C4-2B (cell line): Measurements from ENCODE around the gene NCOA4.

Experiments used
- ZFX ChIP-seq: fragments of 450-650 bp; IDR thresholded peaks from 2 replicates; pipeline ENCODE4 v1.6.1; 2017
- TF ChIP-seq, protein P1 (sequence below): fragments of 450-650 bp; conservative IDR thresholded peaks from 2 replicates; pipeline ENCODE4 v1.5.1; 2017; ENCODE audit warnings: mild to moderate bottlenecking

- TF ChIP-seq, protein P1, sequence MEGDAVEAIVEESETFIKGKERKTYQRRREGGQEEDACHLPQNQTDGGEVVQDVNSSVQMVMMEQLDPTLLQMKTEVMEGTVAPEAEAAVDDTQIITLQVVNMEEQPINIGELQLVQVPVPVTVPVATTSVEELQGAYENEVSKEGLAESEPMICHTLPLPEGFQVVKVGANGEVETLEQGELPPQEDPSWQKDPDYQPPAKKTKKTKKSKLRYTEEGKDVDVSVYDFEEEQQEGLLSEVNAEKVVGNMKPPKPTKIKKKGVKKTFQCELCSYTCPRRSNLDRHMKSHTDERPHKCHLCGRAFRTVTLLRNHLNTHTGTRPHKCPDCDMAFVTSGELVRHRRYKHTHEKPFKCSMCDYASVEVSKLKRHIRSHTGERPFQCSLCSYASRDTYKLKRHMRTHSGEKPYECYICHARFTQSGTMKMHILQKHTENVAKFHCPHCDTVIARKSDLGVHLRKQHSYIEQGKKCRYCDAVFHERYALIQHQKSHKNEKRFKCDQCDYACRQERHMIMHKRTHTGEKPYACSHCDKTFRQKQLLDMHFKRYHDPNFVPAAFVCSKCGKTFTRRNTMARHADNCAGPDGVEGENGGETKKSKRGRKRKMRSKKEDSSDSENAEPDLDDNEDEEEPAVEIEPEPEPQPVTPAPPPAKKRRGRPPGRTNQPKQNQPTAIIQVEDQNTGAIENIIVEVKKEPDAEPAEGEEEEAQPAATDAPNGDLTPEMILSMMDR: no peak
- TF ChIP-seq ZFX: no peak
Observed at GRCh38 chr10:46014683-46015405, 15.6 kb downstream of the NCOA4 start.
